Breast epithelium (tissue), 4 donors: ENCODE results near the gene CDHR3. TPM values are rescaled to one million over a fixed set of nuclear protein-coding genes. Genes with fewer than 3 reads are reported as not detected.
A peak's percentile ranks its signal among the peaks of the same experiment; 100 is the strongest.

ENCODE experiments used
- DNase-seq, 2 donors: peaks; one replicate each; pipeline ENCODE4 v3.0.0-alpha.2; 2019; ENCODE audit warnings: low spot score in 2 of 2
- H3K27ac ChIP-seq, 2 donors: fragments of 200-600 bp; sonication (generic) in 1 of 2; one replicate each; pipeline ENCODE4 v1.5.1; 2016 to 2019; ENCODE audit warnings: mild to moderate bottlenecking in 1 of 2
- H3K27me3 ChIP-seq, 2 donors: fragments of 200-600 bp; sonication (generic) in 1 of 2; one replicate each; pipeline versions ENCODE4 v1.5.1 to v1.6.0; 2017 to 2019; ENCODE audit warnings: control low read depth in 1 of 2, mild to moderate bottlenecking in 1 of 2
- H3K36me3 ChIP-seq: fragments of 200-600 bp; one replicate; pipeline ENCODE4 v1.5.1; 2019
- H3K4me1 ChIP-seq, 2 donors: fragments of 200-600 bp; sonication (generic); one replicate each; pipeline ENCODE4 v1.5.1; 2016 to 2019; ENCODE audit warnings: control low read depth in 1 of 2
- H3K4me3 ChIP-seq, 3 donors: fragments of 200-600 bp; sonication (generic); 1 replicate in 2 of 3; 2 replicates in 1 of 3; pipeline ENCODE4 v1.5.1; 2016 to 2019; ENCODE audit warnings: mild to moderate bottlenecking in 3 of 3, moderate library complexity in 2 of 3
- H3K9me3 ChIP-seq, 2 donors: fragments of 200-600 bp; sonication (generic) in 1 of 2; one replicate each; pipeline ENCODE4 v1.5.1; 2016 to 2019; ENCODE audit warnings: control low read depth in 1 of 2
- CTCF ChIP-seq, 3 donors: fragments of 450-650 bp; IDR thresholded peaks; one replicate each; pipeline ENCODE4 v1.5.1; 2016 to 2017; ENCODE audit warnings: antibody characterized with exemption in 3 of 3, mild to moderate bottlenecking in 3 of 3, moderate library complexity in 3 of 3
- POLR2A ChIP-seq: fragments of 450-650 bp; IDR thresholded peaks from one replicate; pipeline ENCODE4 v1.6.1; 2016; ENCODE audit warnings: antibody characterized with exemption, mild to moderate bottlenecking, moderate library complexity
- POLR2AphosphoS5 ChIP-seq, 3 donors: sonication (generic); formaldehyde crosslinking; IDR thresholded peaks; one replicate each; pipeline ENCODE4 v1.6.1; 2017; ENCODE audit warnings: antibody characterized with exemption in 3 of 3
- intact Hi-C: fragments of 100-400 bp; cut with DNase I; formaldehyde crosslinking; loops from one replicate; pipeline ENCODE4 v1.15.1; 2023; ENCODE audit warnings: low total_unique reads
- total RNA-seq, 3 donors: library from RNA; depleted of rRNA; stranded (reverse); fragments of >200 nt; gene quantifications; one replicate each; pipeline ENCODE4 v1.1.0, GENCODE V29; 2016

CDHR3 gene
- total RNA-seq, 3 donors from 2014 or later: 4.6 to 8.8 (median 6.4) TPM

- no peaks in the 10 kb centered on the region for H3K27me3 ChIP-seq
- intact Hi-C loops: no loop called here
- H3K9me3 ChIP-seq: no peaks in the 10 kb centered on the region
- no peak for TF ChIP-seq POLR2A
- no peak for TF ChIP-seq POLR2AphosphoS5 (IDR thresholded peaks at IDR 0.05)
- TF ChIP-seq CTCF (IDR thresholded peaks at IDR 0.05): no peak
- H3K36me3 ChIP-seq: no peaks in the 10 kb centered on the region
- H3K4me3 ChIP-seq: peak overlapping the region in 1 of 3 donors; percentile 61
- H3K4me1 ChIP-seq: peaks cover 0 to 6% of the 10 kb centered on the region in 2 donors
- DNase-seq: no peak
- H3K27ac ChIP-seq: peak overlapping the region; percentile 87 to 92
These were observed 101.3 kb downstream of the CDHR3 start for GRCh38 chr7:106064316-106064715.

- Histone ChIP-seq H3K27me3 (no peaks in the 10 kb centered on the region), H3K36me3 (no peaks in the 10 kb centered on the region), H3K27ac (peak overlapping the region; percentile 87 to 92), H3K4me1 (peaks cover 0 to 6% of the 10 kb centered on the region in 2 donors), H3K4me3 (peak overlapping the region in 2 of 3 donors; percentile 40 to 61), H3K9me3 (no peaks in the 10 kb centered on the region)
- TF ChIP-seq POLR2A (no peak), CTCF (IDR thresholded peaks at IDR 0.05) (peak in 1 of 3 donors; percentile 20), POLR2AphosphoS5 (IDR thresholded peaks at IDR 0.05) (peak in 2 of 3 donors; percentile 23 to 44)
- intact Hi-C loops: no loop called here
- DNase-seq: peak; percentile 91 to 92
These were observed 101.9 kb downstream of the CDHR3 start for GRCh38 chr7:106064771-106065574.

- intact Hi-C loops: no loop called here
- DNase-seq: no peak
- H3K36me3 ChIP-seq: no peaks in the 10 kb centered on the region
- TF ChIP-seq POLR2A (no peak), POLR2AphosphoS5 (IDR thresholded peaks at IDR 0.05) (no peak), CTCF (IDR thresholded peaks at IDR 0.05) (no peak)
- H3K9me3 ChIP-seq: no peaks in the 10 kb centered on the region
- H3K27ac ChIP-seq: peak overlapping the region; percentile 87 to 92
- peak overlapping the region in 2 of 3 donors; percentile 40 to 61 for H3K4me3 ChIP-seq
- no peaks in the 10 kb centered on the region for H3K27me3 ChIP-seq
- H3K4me1 ChIP-seq: peaks cover 2 to 6% of the 10 kb centered on the region in 2 donors
These were observed 102.8 kb downstream of the CDHR3 start for GRCh38 chr7:106065575-106066500.

GRCh38 chr7:106067678-106068077 is 104.6 kb downstream of the CDHR3 start:
- TF ChIP-seq CTCF (IDR thresholded peaks at IDR 0.05) (no peak), POLR2AphosphoS5 (IDR thresholded peaks at IDR 0.05) (no peak), POLR2A (no peak)
- Histone ChIP-seq H3K4me3 (no peak overlapping the region), H3K36me3 (no peaks in the 10 kb centered on the region), H3K9me3 (no peaks in the 10 kb centered on the region), H3K27ac (no peak overlapping the region), H3K4me1 (peaks cover 2 to 6% of the 10 kb centered on the region in 2 donors), H3K27me3 (no peaks in the 10 kb centered on the region)
- intact Hi-C loops: loop anchor here (2.0 kb wide), 1 partner anchor 45 kb away; the partner anchor contains the start of gene SYPL1
- DNase-seq: no peak
